A549 (cell line): Measurements from ENCODE around the gene ARID1B. TPM values are rescaled to one million over a fixed set of nuclear protein-coding genes. Genes with fewer than 3 reads are reported as not detected.

ENCODE experiments used
- ATAC-seq, 2 experiments: fragments of 200-7000 bp in 1 of 2; fragments of >200 bp in 1 of 2; cut with Nextera tagmentation in 1 of 2; cut with Tn5 transposase in 1 of 2; 3 replicates each; pipeline versions ENCODE4 v1.8.0 to v1.9.1; 2018 to 2020; ENCODE audit warnings: mild to moderate bottlenecking in 1 of 2, moderate library complexity in 1 of 2
- CTCF ChIA-PET: fragments of 300-600 bp; sonication (Branson Sonifier 250); formaldehyde crosslinking; extraction: SDS; loops from one replicate; lab custom pipeline; 2021; ENCODE audit warnings: antibody characterized with exemption, inconsistent platforms; lab: Yijun Ruan, JAX
- POLR2A ChIA-PET: fragments of 350-600 bp; formaldehyde crosslinking; extraction: SDS; loops from one replicate; lab custom pipeline; 2021; ENCODE audit warnings: antibody characterized with exemption, inconsistent platforms; lab: Yijun Ruan, JAX
- DNase-seq, 2 experiments: peaks; one replicate each; pipeline versions ENCODE4 v3.0.0 to v3.0.0-alpha.2; 2011 to 2016; ENCODE audit warnings: low read depth in 1 of 2, low spot score in 1 of 2
- FAIRE-seq: peaks from 2 replicates; lab custom pipeline; 2011; peaks lifted over from hg19 to GRCh38; lab: Jason Lieb, UNC
- H3K27ac ChIP-seq, 2 experiments: fragments of >200 bp; sonication (Bioruptor Twin); formaldehyde crosslinking; 3 replicates each; pipeline ENCODE4 v1.5.1; 2016 to 2017
- H3K4me1 ChIP-seq: fragments of >200 bp; sonication (Bioruptor Twin); formaldehyde crosslinking; 3 replicates; pipeline ENCODE4 v1.6.1; 2016
- H3K4me2 ChIP-seq: fragments of >200 bp; sonication (Bioruptor Twin); formaldehyde crosslinking; 3 replicates; pipeline ENCODE4 v1.6.1; 2016
- H3K4me3 ChIP-seq: fragments of >200 bp; sonication (Bioruptor Twin); formaldehyde crosslinking; 3 replicates; pipeline ENCODE4 v1.5.1; 2016
- H3K9me3 ChIP-seq: fragments of >200 bp; sonication (Bioruptor Twin); formaldehyde crosslinking; 3 replicates; pipeline ENCODE4 v1.6.1; 2016
- BHLHE40 ChIP-seq: IDR thresholded peaks from 2 replicates; pipeline ENCODE4 v1.6.1; 2012; ENCODE audit warnings: low read depth, low read length, inconsistent platforms
- CBX2 ChIP-seq: fragments of 200-600 bp; sonication (generic); IDR thresholded peaks from 2 replicates; pipeline ENCODE4 v1.6.1; 2016; ENCODE audit warnings: low read depth, mild to moderate bottlenecking, borderline replicate concordance
- CBX8 ChIP-seq: fragments of 200-600 bp; sonication (generic); IDR thresholded peaks from 2 replicates; pipeline ENCODE4 v1.6.1; 2016
- CHD2 ChIP-seq: fragments of 150-350 bp; IDR thresholded peaks from 2 replicates; pipeline ENCODE4 v1.6.1; 2014; ENCODE audit warnings: low read length; ENCODE audit not compliant: partially characterized antibody
- EHMT2 ChIP-seq: fragments of 200-600 bp; sonication (generic); IDR thresholded peaks from 2 replicates; pipeline ENCODE4 v1.6.1; 2016; ENCODE audit warnings: antibody characterized with exemption, low read depth, mild to moderate bottlenecking, moderate library complexity
- ESRRA ChIP-seq: fragments of 150-350 bp; IDR thresholded peaks from 2 replicates; pipeline ENCODE4 v1.6.1; 2014; ENCODE audit warnings: mild to moderate bottlenecking, low read length, borderline replicate concordance
- FOXS1 ChIP-seq: fragments of 250-450 bp; sonication (Bioruptor Pico); IDR thresholded peaks from 2 replicates; pipeline ENCODE4 v1.5.0; 2020; ENCODE audit warnings: mild to moderate bottlenecking, moderate library complexity
- GATA3 ChIP-seq: IDR thresholded peaks from 2 replicates; pipeline ENCODE4 v1.6.1; 2012; ENCODE audit warnings: borderline replicate concordance
- HDAC2 ChIP-seq: fragments of 200-600 bp; sonication (generic); IDR thresholded peaks from 2 replicates; pipeline ENCODE4 v1.6.1; 2016
- HOXA7 ChIP-seq: fragments of 250-450 bp; sonication (Bioruptor Pico); IDR thresholded peaks from 2 replicates; pipeline ENCODE4 v1.5.0; 2020; ENCODE audit warnings: mild to moderate bottlenecking, moderate library complexity
- JUN ChIP-seq, 2 experiments: fragments of >200 bp; sonication (Bioruptor Twin); formaldehyde crosslinking; IDR thresholded peaks; 2 replicates in 1 of 2; 3 replicates in 1 of 2; pipeline ENCODE4 v1.6.1; 2016 to 2017
- KDM1A ChIP-seq: fragments of 200-600 bp; sonication (generic); IDR thresholded peaks from 2 replicates; pipeline ENCODE4 v1.6.1; 2016; ENCODE audit warnings: low read depth, mild to moderate bottlenecking
- KDM5A ChIP-seq: fragments of 200-600 bp; sonication (generic); IDR thresholded peaks from 2 replicates; pipeline ENCODE4 v1.6.1; 2016; ENCODE audit warnings: antibody characterized with exemption, mild to moderate bottlenecking
- MAFK ChIP-seq: fragments of 450-650 bp; IDR thresholded peaks from 2 replicates; pipeline ENCODE4 v1.6.1; 2014; ENCODE audit not compliant: partially characterized antibody
- MYC ChIP-seq: IDR thresholded peaks from 2 replicates; pipeline ENCODE4 v1.6.1; 2012; ENCODE audit warnings: mild to moderate bottlenecking, inconsistent platforms, low read length, improper control_type of control experiment, borderline replicate concordance
- NFE2L2 ChIP-seq: fragments of 150-350 bp; conservative IDR thresholded peaks from 2 replicates; pipeline ENCODE4 v1.6.1; 2014; ENCODE audit warnings: low read length
- NPAS2 ChIP-seq: fragments of 250-450 bp; sonication (Bioruptor Pico); IDR thresholded peaks from 2 replicates; pipeline ENCODE4 v1.8.0; 2022; ENCODE audit warnings: mild to moderate bottlenecking, moderate library complexity, borderline replicate concordance
- NR3C1 ChIP-seq: fragments of >200 bp; sonication (Bioruptor Twin); formaldehyde crosslinking; IDR thresholded peaks from 3 replicates; pipeline ENCODE4 v1.6.1; 2017
- RNF2 ChIP-seq: fragments of 200-600 bp; sonication (generic); IDR thresholded peaks from 2 replicates; pipeline ENCODE4 v1.6.1; 2016; ENCODE audit warnings: low read depth, mild to moderate bottlenecking, antibody characterized with exemption, moderate library complexity, borderline replicate concordance
- TFCP2L1 ChIP-seq: fragments of 250-450 bp; sonication (Bioruptor Pico); IDR thresholded peaks from 2 replicates; pipeline ENCODE4 v1.5.0; 2021; ENCODE audit warnings: mild to moderate bottlenecking
- ZNF302 ChIP-seq: fragments of 250-450 bp; sonication (Bioruptor Pico); IDR thresholded peaks from 2 replicates; pipeline ENCODE4 v1.9.0; 2021; ENCODE audit warnings: inconsistent platforms, mild to moderate bottlenecking, moderate library complexity
- ZSCAN20 ChIP-seq: fragments of 250-450 bp; sonication (Bioruptor Pico); IDR thresholded peaks from 2 replicates; pipeline ENCODE4 v1.8.0; 2022; ENCODE audit warnings: mild to moderate bottlenecking, moderate library complexity
- WGBS: methylation state at CpG from one replicate; pipeline ENCODE4 v1.1.6; 2017; ENCODE audit errors: missing lambda C conversion rate; 5-methylcytosine and 5-hydroxymethylcytosine counted together
- polyA plus RNA-seq, 4 experiments: library from polyadenylated mRNA; depleted of rRNA in 3 of 4; stranded (reverse); fragments of >200 nt; fragmentation: RNase III in 1 of 4; extraction: RNeasy Plus Mini Kit Qiagen cat#74134 plus additional on column Dnase treatment in 1 of 4; gene quantifications; 2 replicates in 3 of 4; 3 replicates in 1 of 4; pipeline ENCODE4 v1.2.3, GENCODE V29; 2011 to 2017
- TF ChIP-seq, protein P1 (sequence below): fragments of >200 bp; sonication (Bioruptor Twin); formaldehyde crosslinking; IDR thresholded peaks from 3 replicates; pipeline ENCODE4 v1.5.1; 2016
- TF ChIP-seq, protein P2 (sequence below): IDR thresholded peaks from 2 replicates; pipeline ENCODE4 v1.6.1; 2012
- TF ChIP-seq, protein P3 (sequence below): IDR thresholded peaks from 2 replicates; pipeline ENCODE4 v1.6.1; 2012; ENCODE audit warnings: low read depth, borderline replicate concordance

ARID1B gene
- polyA plus RNA-seq, 2 of the 4 experiments (the other 2 are of a cell fraction), result 13.5 to 16.3 TPM

DNA sequence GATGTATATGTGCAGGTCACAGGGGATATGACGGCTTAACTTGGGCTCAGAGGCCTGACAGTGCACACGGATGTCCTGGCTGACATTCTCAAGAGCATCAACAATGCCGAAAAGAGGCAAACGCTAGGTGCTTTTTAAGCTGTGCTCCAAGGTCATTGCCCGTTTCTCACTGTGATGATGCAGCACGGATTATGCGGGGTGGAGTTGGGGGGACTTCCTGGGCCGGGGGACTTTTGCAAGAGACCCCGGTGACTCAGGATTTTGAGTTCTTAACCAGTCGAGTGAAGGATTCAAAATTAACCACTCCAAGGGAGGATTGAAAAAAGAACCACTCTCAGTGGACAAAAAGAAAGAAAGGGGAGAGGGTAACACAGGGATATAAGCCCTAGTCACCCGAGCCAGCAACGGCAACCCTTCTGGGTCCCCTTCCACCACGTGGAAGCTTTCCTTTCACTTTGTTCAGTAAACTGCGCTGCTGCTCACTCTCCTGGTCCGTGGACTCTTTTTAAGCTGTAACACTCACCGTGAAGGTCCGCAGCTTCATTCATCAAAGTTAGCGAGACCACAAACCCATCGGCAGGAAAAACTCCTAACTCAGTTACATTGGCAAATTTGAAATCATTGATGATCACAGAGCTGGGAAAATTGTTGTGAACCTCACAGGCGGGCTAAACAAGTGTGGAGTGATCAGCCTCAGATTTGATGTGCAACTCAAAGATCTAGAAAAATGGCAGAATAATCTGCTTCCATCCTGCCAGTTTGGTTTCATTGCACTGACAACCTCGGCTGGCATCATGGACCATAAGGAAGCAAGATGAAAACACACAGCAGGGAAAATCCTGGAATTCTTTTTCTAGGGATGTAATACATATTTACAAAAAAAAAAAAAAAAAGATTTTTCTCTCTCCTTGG, 199.3 kb downstream of the ARID1B start:
- Histone ChIP-seq H3K4me1 (peaks cover 14% of the 10 kb centered on the region), H3K4me3 (no peak overlapping the region), H3K27ac (no peak overlapping the region), H3K9me3 (no peaks in the 10 kb centered on the region), H3K4me2 (no peak overlapping the region)
- TF ChIP-seq HOXA7, result no peak
- TF ChIP-seq, protein P1, sequence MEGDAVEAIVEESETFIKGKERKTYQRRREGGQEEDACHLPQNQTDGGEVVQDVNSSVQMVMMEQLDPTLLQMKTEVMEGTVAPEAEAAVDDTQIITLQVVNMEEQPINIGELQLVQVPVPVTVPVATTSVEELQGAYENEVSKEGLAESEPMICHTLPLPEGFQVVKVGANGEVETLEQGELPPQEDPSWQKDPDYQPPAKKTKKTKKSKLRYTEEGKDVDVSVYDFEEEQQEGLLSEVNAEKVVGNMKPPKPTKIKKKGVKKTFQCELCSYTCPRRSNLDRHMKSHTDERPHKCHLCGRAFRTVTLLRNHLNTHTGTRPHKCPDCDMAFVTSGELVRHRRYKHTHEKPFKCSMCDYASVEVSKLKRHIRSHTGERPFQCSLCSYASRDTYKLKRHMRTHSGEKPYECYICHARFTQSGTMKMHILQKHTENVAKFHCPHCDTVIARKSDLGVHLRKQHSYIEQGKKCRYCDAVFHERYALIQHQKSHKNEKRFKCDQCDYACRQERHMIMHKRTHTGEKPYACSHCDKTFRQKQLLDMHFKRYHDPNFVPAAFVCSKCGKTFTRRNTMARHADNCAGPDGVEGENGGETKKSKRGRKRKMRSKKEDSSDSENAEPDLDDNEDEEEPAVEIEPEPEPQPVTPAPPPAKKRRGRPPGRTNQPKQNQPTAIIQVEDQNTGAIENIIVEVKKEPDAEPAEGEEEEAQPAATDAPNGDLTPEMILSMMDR, result no peak
- no peak for TF ChIP-seq ZSCAN20 (CRISPR knock-in tag)
- TF ChIP-seq ZNF302 (CRISPR knock-in tag), result no peak
- no peak for TF ChIP-seq RNF2
- no peak for TF ChIP-seq CBX8
- no peak for TF ChIP-seq NFE2L2
- TF ChIP-seq KDM5A, result no peak
- no peak for TF ChIP-seq NR3C1
- no peak for TF ChIP-seq JUN (IDR thresholded peaks at IDR 0.05)
- ATAC-seq, result no peak
- ChIA-PET CTCF (no interaction called here), POLR2A (no interaction called here)
- WGBS, result 89% methylated on average over 19 of the region's 21 CpGs
- no peak for DNase-seq
- no peak for FAIRE-seq

DNA sequence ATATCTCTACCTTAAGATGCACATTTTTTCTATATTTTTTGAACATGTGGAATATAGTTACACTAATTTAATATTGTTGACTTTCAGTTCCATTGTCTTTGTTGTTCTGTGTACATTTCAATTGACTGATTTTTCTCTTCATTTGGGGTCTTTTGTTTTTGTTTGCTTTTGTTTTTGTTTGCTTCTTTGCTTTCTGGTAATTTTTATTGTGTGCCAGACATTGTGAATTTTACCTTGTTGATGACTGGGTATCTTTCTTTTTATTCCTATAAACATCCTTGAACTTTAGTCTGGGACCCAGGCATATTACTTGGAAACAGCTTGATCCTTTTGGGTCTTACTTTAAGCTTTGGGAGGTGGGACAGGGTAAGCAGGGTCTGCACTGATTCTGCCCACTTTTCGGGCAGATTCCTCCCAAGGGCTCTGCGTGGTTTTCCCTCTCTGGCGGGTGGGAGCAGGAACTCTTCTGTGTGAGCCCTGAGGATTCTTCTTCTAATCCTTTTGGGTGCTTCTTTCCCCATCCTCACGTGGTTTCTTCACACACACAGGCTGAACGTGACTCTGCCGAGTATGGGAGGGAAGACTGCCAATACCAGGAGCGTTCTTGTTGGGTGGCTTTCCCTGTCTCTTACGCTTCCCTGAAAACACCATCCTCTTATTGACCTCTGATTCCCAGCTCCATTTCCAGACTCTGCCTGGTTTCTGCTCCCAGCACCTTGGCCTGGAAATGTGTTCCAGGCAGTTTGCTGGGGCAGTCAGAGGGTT, 200.5 kb downstream of the ARID1B start:
- FAIRE-seq (no peak), DNase-seq (no peak), ATAC-seq (no peak)
- TF ChIP-seq GATA3 (no peak), CHD2 (no peak), KDM1A (no peak), BHLHE40 (no peak), HDAC2 (no peak), MAFK (no peak), JUN (IDR thresholded peaks at IDR 0.05) (no peak), EHMT2 (no peak), TFCP2L1 (CRISPR knock-in tag) (no peak), FOXS1 (CRISPR knock-in tag) (no peak), MYC (no peak), ESRRA (no peak), CBX2 (no peak), NPAS2 (no peak), ZNF302 (CRISPR knock-in tag) (no peak)
- TF ChIP-seq, protein P2, sequence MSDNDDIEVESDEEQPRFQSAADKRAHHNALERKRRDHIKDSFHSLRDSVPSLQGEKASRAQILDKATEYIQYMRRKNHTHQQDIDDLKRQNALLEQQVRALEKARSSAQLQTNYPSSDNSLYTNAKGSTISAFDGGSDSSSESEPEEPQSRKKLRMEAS, result no peak
- TF ChIP-seq, protein P1, result no peak
- TF ChIP-seq, protein P3, sequence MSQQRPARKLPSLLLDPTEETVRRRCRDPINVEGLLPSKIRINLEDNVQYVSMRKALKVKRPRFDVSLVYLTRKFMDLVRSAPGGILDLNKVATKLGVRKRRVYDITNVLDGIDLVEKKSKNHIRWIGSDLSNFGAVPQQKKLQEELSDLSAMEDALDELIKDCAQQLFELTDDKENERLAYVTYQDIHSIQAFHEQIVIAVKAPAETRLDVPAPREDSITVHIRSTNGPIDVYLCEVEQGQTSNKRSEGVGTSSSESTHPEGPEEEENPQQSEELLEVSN, result no peak
- Histone ChIP-seq H3K27ac (no peak overlapping the region), H3K4me2 (no peak overlapping the region), H3K9me3 (no peaks in the 10 kb centered on the region), H3K4me3 (no peak overlapping the region), H3K4me1 (peaks cover 14% of the 10 kb centered on the region)
- POLR2A ChIA-PET, result no interaction called here
- 76% methylated on average over 8 of the region's 8 CpGs for WGBS
- CTCF ChIA-PET, result no interaction called here
